ENCODE measurements around the gene ANKRD6.

The ANKRD6 gene

GRCh38 chr6:89542866-89543265 lies 109.9 kb downstream of the ANKRD6 start:
- H3K27me3 ChIP-seq (replicated peaks), result no peaks in the 10 kb centered on the region
- no peak overlapping the region for H3K27ac ChIP-seq
- H3K4me3 ChIP-seq (ENCODE audit: low read depth, low read length), result no peak overlapping the region
- H3K36me3 ChIP-seq (replicated peaks), result no peaks in the 10 kb centered on the region
- in situ Hi-C loops (cut with HindIII; ENCODE audit: low pct_ligation_motif_present, low sequenced_read_pairs), result no loop called here
- no peak for DNase-seq
- no peak for TF ChIP-seq CTCF (IDR thresholded peaks at IDR 0.05; ENCODE audit: low read depth, low read length, missing control alignments)

DNA sequence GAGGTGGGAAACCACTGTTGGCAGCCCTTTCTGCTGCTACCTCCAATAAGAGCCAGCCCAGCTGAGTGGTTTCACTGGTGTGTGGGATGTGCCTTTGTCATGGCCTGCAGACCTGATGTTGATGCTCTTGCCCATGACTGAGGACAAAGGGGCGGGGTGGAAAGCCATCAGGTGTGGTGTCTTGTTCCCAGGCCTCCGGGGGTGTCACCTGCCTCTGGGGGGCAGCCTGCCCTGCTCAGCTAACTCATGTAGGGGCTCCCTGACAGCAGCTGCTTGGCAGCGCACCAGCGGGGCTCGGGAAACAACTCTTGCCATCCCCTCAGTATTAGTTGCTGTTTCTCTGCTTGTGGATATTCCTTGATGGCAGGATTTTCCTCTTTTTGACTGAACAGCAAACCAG lies 114.3 kb downstream of the ANKRD6 start:
- H3K27ac ChIP-seq, result no peak overlapping the region
- no peaks in the 10 kb centered on the region for H3K27me3 ChIP-seq (replicated peaks)
- in situ Hi-C loops (cut with HindIII; ENCODE audit: low pct_ligation_motif_present, low sequenced_read_pairs), result no loop called here
- TF ChIP-seq CTCF (IDR thresholded peaks at IDR 0.05; ENCODE audit: low read depth, low read length, missing control alignments), result no peak
- no peak overlapping the region for H3K4me3 ChIP-seq (ENCODE audit: low read depth, low read length)
- no peak for DNase-seq
- no peaks in the 10 kb centered on the region for H3K36me3 ChIP-seq (replicated peaks)

DNA sequence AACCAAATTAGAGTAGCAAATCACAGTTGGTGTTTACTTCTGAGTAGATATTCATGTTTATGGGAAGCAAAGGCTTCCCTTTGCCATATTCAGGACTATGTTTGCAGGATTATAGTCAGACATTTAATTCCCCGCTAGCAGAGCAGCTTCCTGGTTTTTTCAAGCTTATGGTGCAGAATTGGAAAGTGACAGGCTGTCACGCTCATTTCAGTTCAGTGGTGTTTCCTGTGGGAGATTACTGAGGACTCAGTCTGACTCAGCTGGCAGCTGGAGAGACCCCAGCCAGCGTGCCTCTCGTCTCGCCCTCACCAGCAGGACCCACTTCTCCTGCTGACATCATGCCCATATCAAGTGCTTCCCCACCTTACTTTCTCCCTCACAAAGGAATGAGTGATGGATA lies 120.5 kb downstream of the ANKRD6 start:
- TF ChIP-seq CTCF (IDR thresholded peaks at IDR 0.05; ENCODE audit: low read depth, low read length, missing control alignments), result no peak
- Histone ChIP-seq H3K27ac (no peak overlapping the region), H3K4me3 (ENCODE audit: low read depth, low read length) (no peak overlapping the region), H3K27me3 (replicated peaks) (no peaks in the 10 kb centered on the region), H3K36me3 (replicated peaks) (no peaks in the 10 kb centered on the region)
- in situ Hi-C loops (cut with HindIII; ENCODE audit: low pct_ligation_motif_present, low sequenced_read_pairs), result no loop called here
- DNase-seq, result no peak

DNA sequence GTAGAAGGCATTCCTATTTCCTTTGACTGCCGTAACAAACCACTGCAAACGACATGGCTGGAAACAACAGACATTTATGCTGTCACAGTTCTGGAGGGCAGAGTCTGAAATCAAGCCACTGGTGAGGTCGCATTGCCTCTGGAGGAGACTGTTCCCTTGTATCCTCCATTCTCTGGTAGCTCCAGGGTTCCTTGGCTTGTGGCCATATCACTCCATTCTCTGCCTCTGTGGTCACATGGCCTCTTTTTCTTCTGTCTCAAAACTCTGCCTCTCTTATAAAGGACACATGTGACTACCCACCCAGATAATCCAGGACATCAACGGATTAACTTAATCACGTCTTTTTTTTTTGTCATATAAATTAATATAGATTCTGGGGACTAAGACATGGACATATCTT lies 121.2 kb downstream of the ANKRD6 start:
- Histone ChIP-seq H3K36me3 (replicated peaks) (no peaks in the 10 kb centered on the region), H3K27me3 (replicated peaks) (no peaks in the 10 kb centered on the region), H3K27ac (no peak overlapping the region), H3K4me3 (ENCODE audit: low read depth, low read length) (no peak overlapping the region)
- no peak for DNase-seq
- in situ Hi-C loops (cut with HindIII; ENCODE audit: low pct_ligation_motif_present, low sequenced_read_pairs), result no loop called here
- no peak for TF ChIP-seq CTCF (IDR thresholded peaks at IDR 0.05; ENCODE audit: low read depth, low read length, missing control alignments)

GRCh38 chr6:89555031-89555430 lies 122.1 kb downstream of the ANKRD6 start:
- Histone ChIP-seq H3K27me3 (replicated peaks) (no peaks in the 10 kb centered on the region), H3K27ac (no peak overlapping the region), H3K4me3 (ENCODE audit: low read depth, low read length) (no peak overlapping the region), H3K36me3 (replicated peaks) (no peaks in the 10 kb centered on the region)
- no peak for DNase-seq
- no peak for TF ChIP-seq CTCF (IDR thresholded peaks at IDR 0.05; ENCODE audit: low read depth, low read length, missing control alignments)
- in situ Hi-C loops (cut with HindIII; ENCODE audit: low pct_ligation_motif_present, low sequenced_read_pairs), result no loop called here

DNA sequence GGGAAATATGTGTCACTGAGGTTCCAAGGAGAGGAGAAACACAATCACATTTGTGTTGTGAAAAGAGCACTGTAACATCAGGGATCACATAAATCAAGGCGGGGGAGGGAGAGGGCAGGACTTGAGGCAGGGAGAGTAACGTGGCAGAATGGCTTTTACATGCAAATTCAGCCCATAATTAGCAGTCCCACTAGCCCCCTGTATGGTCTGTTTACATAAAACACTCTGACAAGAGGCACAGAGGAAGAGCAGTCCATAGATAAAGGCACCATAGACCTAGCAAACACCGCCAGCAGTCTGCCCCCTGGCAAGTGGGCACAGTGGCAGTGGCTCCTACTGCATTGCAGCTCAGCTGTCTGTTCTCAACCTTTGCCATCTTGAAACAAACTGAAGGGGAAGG lies 122.9 kb downstream of the ANKRD6 start:
- Histone ChIP-seq H3K4me3 (ENCODE audit: low read depth, low read length) (no peak overlapping the region), H3K27ac (no peak overlapping the region), H3K36me3 (replicated peaks) (no peaks in the 10 kb centered on the region), H3K27me3 (replicated peaks) (no peaks in the 10 kb centered on the region)
- no peak for DNase-seq
- no peak for TF ChIP-seq CTCF (IDR thresholded peaks at IDR 0.05; ENCODE audit: low read depth, low read length, missing control alignments)
- in situ Hi-C loops (cut with HindIII; ENCODE audit: low pct_ligation_motif_present, low sequenced_read_pairs), result no loop called here

Measured in brain microvascular endothelial cell (primary cell).